ENCODE data around the gene CAPSL. TPM values are rescaled to one million over a fixed set of nuclear protein-coding genes. Genes with fewer than 3 reads are reported as not detected.

Gene CAPSL
- total RNA-seq (not detected in 2 replicates), polyA plus RNA-seq (not detected in 2 replicates), polyA minus RNA-seq (not detected in 2 replicates), Bru-seq, nascent RNA (not detected), BruChase-seq, experiment 1, labeled RNA remaining after a 6-hour chase (not detected), BruChase-seq, experiment 2, labeled RNA remaining after a 2-hour chase (not detected)
- not detected in 2 replicates for polyA plus RNA-seq (2011; cell fraction: cytosol; rRNA removed)
- not detected in 2 replicates for polyA plus RNA-seq (2011; cell fraction: nucleus; rRNA removed)
- polyA plus RNA-seq (2012) = not detected in 2 replicates
- not detected for polyA minus RNA-seq (2011; cell fraction: cytosol; rRNA and poly(A)+ RNA removed)
- polyA minus RNA-seq (2011; cell fraction: nucleus; rRNA and poly(A)+ RNA removed) = not detected in 2 replicates
- long read RNA-seq = 0 reads

DNA sequence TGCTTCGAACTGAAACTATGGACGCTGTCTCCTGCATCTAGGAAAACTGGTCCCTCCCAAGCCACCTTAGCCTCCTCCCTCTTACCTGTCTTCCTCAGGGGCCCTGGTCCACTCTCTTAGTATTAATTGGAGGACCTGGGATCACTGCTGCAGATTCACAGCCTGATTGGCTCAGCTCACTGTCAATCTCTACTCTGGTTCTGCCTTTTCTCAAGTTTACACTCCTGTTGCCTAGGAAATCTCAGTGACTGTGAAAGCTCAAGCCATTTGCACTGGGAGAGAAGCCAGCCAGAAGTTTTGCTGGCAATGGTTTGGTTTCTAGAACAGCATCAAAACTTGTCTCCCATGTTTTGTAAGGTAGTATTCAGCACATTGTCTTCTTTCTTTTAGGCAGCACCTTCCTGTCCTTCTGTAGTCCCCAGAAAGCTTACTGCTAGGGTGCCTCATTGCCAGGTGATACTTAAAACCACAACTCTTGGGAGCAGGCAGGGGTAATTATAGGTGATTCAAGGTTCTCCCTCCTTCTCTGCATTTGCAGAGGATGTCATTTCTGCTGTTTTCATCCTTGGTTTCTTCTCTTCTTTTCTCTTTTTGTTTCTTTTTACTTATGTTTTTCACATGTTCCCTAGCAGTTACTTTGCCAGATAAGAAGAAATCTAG, at the start of gene CAPSL:
Gene CAPSL, minus strand, starts transcription at position 55 of the 660 bp plus-strand sequence. CDS start 17,502 bp downstream, outside the sequence.
- intact Hi-C loops (cut with micrococcal nuclease) = no loop called here
- Histone ChIP-seq H3K79me2 (ENCODE audit: control insufficient read depth, insufficient read depth, low read length) (no peaks in the 10 kb centered on the region), H2AFZ (ENCODE audit: low read depth, low read length) (no peak within 1 kb of the TSS), H3K9me1 (replicated peaks; ENCODE audit: control insufficient read depth, extremely low read depth, insufficient read depth, low read length) (no peaks in the 10 kb centered on the region), H3K27ac (ENCODE audit: insufficient read depth, low read depth, low read length) (no peak within 1 kb of the TSS), H3K36me3 (ENCODE audit: control insufficient read depth in 2 of 2, extremely low read depth in 1 of 2, insufficient read depth in 2 of 2, low read length in 2 of 2) (no peaks in the 10 kb centered on the region), H4K20me1 (replicated peaks; ENCODE audit: control insufficient read depth, extremely low read depth, insufficient read depth, low read length) (no peaks in the 10 kb centered on the region), H3K4me3 (replicated peaks in 1 of 3; ENCODE audit: insufficient read depth in 1 of 3, low read depth in 1 of 3, low read length in 3 of 3) (no peak within 1 kb of the TSS), H3K4me2 (ENCODE audit: insufficient read depth, low read length) (no peak within 1 kb of the TSS), H3K4me1 (ENCODE audit: control insufficient read depth, extremely low read depth, insufficient read depth, low read length) (no peaks in the 10 kb centered on the region), H3K9ac (replicated peaks; ENCODE audit: extremely low read depth, insufficient read depth, low read length) (no peak within 1 kb of the TSS), H3K9me3 (replicated peaks; ENCODE audit: control insufficient read depth, insufficient read depth, low read length) (no peaks in the 10 kb centered on the region), H3K27me3 (ENCODE audit: control insufficient read depth in 2 of 2, insufficient read depth in 2 of 2, low read length in 2 of 2) (no peaks in the 10 kb centered on the region)
- no peak for FAIRE-seq
- peak; percentile 9 for DNase-seq (ENCODE audit: low read depth, low spot score)
- TF ChIP-seq, protein P1, sequence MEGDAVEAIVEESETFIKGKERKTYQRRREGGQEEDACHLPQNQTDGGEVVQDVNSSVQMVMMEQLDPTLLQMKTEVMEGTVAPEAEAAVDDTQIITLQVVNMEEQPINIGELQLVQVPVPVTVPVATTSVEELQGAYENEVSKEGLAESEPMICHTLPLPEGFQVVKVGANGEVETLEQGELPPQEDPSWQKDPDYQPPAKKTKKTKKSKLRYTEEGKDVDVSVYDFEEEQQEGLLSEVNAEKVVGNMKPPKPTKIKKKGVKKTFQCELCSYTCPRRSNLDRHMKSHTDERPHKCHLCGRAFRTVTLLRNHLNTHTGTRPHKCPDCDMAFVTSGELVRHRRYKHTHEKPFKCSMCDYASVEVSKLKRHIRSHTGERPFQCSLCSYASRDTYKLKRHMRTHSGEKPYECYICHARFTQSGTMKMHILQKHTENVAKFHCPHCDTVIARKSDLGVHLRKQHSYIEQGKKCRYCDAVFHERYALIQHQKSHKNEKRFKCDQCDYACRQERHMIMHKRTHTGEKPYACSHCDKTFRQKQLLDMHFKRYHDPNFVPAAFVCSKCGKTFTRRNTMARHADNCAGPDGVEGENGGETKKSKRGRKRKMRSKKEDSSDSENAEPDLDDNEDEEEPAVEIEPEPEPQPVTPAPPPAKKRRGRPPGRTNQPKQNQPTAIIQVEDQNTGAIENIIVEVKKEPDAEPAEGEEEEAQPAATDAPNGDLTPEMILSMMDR (IDR thresholded peaks at IDR 0.05; ENCODE audit: extremely low read depth in 1 of 2, insufficient read depth in 1 of 2, low read depth in 1 of 2, low read length in 2 of 2) = no peak
- no peak for TF ChIP-seq EZH2 (IDR thresholded peaks at IDR 0.05; ENCODE audit: borderline replicate concordance, low read depth, low read length, severe bottlenecking)
- TF ChIP-seq GATA2 (IDR thresholded peaks at IDR 0.05; ENCODE audit: insufficient read depth, insufficient read length, low read depth, low read length) = no peak
- TF ChIP-seq, protein P2, sequence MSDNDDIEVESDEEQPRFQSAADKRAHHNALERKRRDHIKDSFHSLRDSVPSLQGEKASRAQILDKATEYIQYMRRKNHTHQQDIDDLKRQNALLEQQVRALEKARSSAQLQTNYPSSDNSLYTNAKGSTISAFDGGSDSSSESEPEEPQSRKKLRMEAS (IDR thresholded peaks at IDR 0.05; ENCODE audit: insufficient read depth, insufficient read length) = no peak
- no peak for TF ChIP-seq POLR2A (IDR thresholded peaks at IDR 0.05; ENCODE audit: low read depth, low read length)
- no peak for TF ChIP-seq MYC (IDR thresholded peaks at IDR 0.05; ENCODE audit: low read depth, low read length)
- TF ChIP-seq JUN (IDR thresholded peaks at IDR 0.05; ENCODE audit: borderline replicate concordance, insufficient read depth, insufficient read length, low read depth) = no peak
- no peak for TF ChIP-seq POLR2AphosphoS5 (IDR thresholded peaks at IDR 0.05; ENCODE audit: insufficient read depth, low read depth, low read length)
- no peak for TF ChIP-seq FOS (IDR thresholded peaks at IDR 0.05; ENCODE audit: borderline replicate concordance, insufficient read depth, low read length)
- dilution Hi-C loops (cut with MboI; ENCODE audit: extremely low pct_ligation_motif_present, low sequenced_read_pairs) = no loop called here
- ChIA-PET CTCF (interaction anchor here (1.2 to 1.3 kb wide), 3 partner anchors 12 to 288 kb away, joined by 3 to 8 read pairs (median 4); no protein-coding TSS in a partner anchor), POLR2A (no interaction called here)
- BruUV-seq (replicated peaks) = no TSS peak

Measured in endothelial cell of umbilical vein (primary cell).